Mesendoderm (in vitro differentiated cells): ENCODE data around the gene COLEC11.
A peak's percentile ranks its signal among the peaks of the same experiment; 100 is the strongest.
"Not testable (repeated sequence)": the region's sequence is repeated elsewhere in the genome, so short reads cannot be mapped to it uniquely, and the experiment has no call there.

Experiments used
- DNase-seq: peaks from one replicate; pipeline ENCODE4 v3.0.0; 2013
- H2AK5ac ChIP-seq: 2 replicates; pipeline ENCODE4 v1.6.1; 2013; ENCODE audit warnings: low read length, inconsistent platforms
- H2BK120ac ChIP-seq: 2 replicates; pipeline ENCODE4 v1.6.1; 2013; ENCODE audit warnings: low read depth, mild to moderate bottlenecking, low read length, moderate library complexity, mixed read lengths
- H2BK15ac ChIP-seq: replicated peaks from 2 replicates; pipeline ENCODE4 v1.6.1; 2013; ENCODE audit warnings: low read depth, mild to moderate bottlenecking, moderate library complexity
- H2BK5ac ChIP-seq: 2 replicates; pipeline ENCODE4 v1.6.1; 2013; ENCODE audit warnings: low read length, inconsistent platforms
- H3K18ac ChIP-seq: 2 replicates; pipeline ENCODE4 v1.6.1; 2013; ENCODE audit warnings: mild to moderate bottlenecking, low read length, mixed read lengths
- H3K23ac ChIP-seq: one replicate; pipeline ENCODE4 v1.6.1; 2013; ENCODE audit warnings: low read length
- H3K27ac ChIP-seq: 2 replicates; pipeline ENCODE4 v1.5.1; 2013; ENCODE audit warnings: low read depth, mild to moderate bottlenecking, inconsistent platforms, low read length, moderate library complexity
- H3K27me3 ChIP-seq: 2 replicates; pipeline ENCODE4 v1.6.1; 2013; ENCODE audit warnings: low read length, control low read depth, mild to moderate bottlenecking, inconsistent platforms; ENCODE audit not compliant: insufficient read depth, poor library complexity
- H3K36me3 ChIP-seq: 2 replicates; pipeline ENCODE4 v1.6.1; 2013; ENCODE audit warnings: low read length, inconsistent platforms; ENCODE audit not compliant: control insufficient read depth, insufficient read depth
- H3K4ac ChIP-seq: one replicate; pipeline ENCODE4 v1.6.1; 2013; ENCODE audit warnings: low read depth, mild to moderate bottlenecking, low read length, moderate library complexity
- H3K4me1 ChIP-seq: 2 replicates; pipeline ENCODE4 v1.6.1; 2013; ENCODE audit warnings: low read depth, low read length, inconsistent platforms; ENCODE audit not compliant: control insufficient read depth
- H3K4me2 ChIP-seq: 2 replicates; pipeline ENCODE4 v1.6.1; 2013; ENCODE audit warnings: low read length
- H3K4me3 ChIP-seq: 2 replicates; pipeline ENCODE4 v1.5.1; 2013; ENCODE audit warnings: mild to moderate bottlenecking, low read length
- H3K56ac ChIP-seq: one replicate; pipeline ENCODE4 v1.6.1; 2013; ENCODE audit warnings: low read length
- H3K79me1 ChIP-seq: 2 replicates; pipeline ENCODE4 v1.6.1; 2013; ENCODE audit warnings: low read length, inconsistent platforms
- H3K79me2 ChIP-seq: 2 replicates; pipeline ENCODE4 v1.6.1; 2013; ENCODE audit warnings: mild to moderate bottlenecking, low read length; ENCODE audit not compliant: control insufficient read depth, insufficient read depth
- H3K9ac ChIP-seq: 2 replicates; pipeline ENCODE4 v1.6.1; 2013; ENCODE audit warnings: low read length, inconsistent platforms
- H4K5ac ChIP-seq: one replicate; pipeline ENCODE4 v1.6.1; 2013; ENCODE audit warnings: low read length
- H4K8ac ChIP-seq: one replicate; pipeline ENCODE4 v1.6.1; 2013; ENCODE audit warnings: low read depth, mild to moderate bottlenecking, control low read depth, low read length, moderate library complexity
- WGBS: extraction: QIAGEN DNeasy Blood & Tissue Kit; methylation state at CpG from one replicate; pipeline ENCODE4 v1.1.7; 2013; ENCODE audit warnings: low lambda C conversion rate, missing lambda C conversion rate; ENCODE audit not compliant: insufficient coverage; ENCODE audit errors: extremely low coverage; 5-methylcytosine and 5-hydroxymethylcytosine counted together

COLEC11 gene

DNA sequence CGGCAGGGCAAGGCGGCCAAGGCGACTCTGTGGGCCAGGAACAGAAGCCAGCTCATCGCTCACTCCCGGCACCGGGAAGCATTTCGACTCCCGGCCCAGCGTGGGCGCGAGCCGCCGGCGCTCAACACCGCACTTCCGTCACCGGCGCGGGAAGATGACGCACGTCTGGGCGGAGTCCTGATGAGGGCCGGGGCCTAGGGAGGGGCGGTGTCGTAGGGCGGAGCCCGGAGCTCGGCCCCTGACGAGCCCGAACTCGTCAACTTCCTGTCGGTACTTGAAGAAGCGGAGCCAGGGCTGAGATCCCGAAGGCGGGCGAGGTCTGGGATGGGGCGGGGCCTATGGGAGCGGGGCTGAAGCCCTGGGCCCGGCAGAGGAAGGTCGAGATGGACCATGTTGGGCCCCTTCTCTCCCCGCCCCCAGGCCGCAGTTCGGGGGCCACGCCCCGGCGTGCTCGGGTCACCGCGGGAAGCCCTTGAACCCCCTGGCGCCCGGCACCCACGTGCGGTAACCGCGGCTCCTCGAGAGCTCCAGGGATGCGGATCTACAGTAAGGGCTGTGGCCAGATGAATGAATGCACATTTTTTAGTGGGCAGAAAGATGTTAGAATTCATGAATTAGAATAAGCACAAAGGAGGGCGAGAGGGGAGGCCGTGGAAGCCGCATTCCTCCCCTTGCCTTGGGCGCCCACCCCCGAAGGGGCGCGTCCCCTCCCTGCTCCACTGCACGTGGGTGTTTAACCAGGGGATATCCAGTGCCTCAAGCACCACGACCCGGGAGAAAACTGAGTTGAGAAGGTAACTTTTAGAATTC, 36.5 kb upstream of the COLEC11 start, which contains the start of gene RNASEH1:
RNASEH1 (minus strand) TSS at position 129 of the 810 bp plus-strand sequence; CDS start at position 56, 73 bp downstream.
- Histone ChIP-seq H2BK5ac (no peak within 1 kb of the TSS), H3K18ac (peak within 1 kb of the TSS; percentile 75), H3K4me1 (no peaks in the 10 kb centered on the region), H4K8ac (no peak within 1 kb of the TSS), H2BK120ac (no peak within 1 kb of the TSS), H3K79me2 (peaks cover 21% of the 10 kb centered on the region), H3K4me3 (peak within 1 kb of the TSS; percentile 96), H3K9ac (peak within 1 kb of the TSS; percentile 95), H3K4me2 (peak within 1 kb of the TSS; percentile 71), H3K4ac (peak within 1 kb of the TSS; percentile 92), H3K36me3 (peaks cover 7% of the 10 kb centered on the region), H3K79me1 (peaks cover 12% of the 10 kb centered on the region), H3K56ac (peak within 1 kb of the TSS; percentile 95), H2AK5ac (peak within 1 kb of the TSS; percentile 62), H4K5ac (no peak within 1 kb of the TSS), H3K27ac (peak within 1 kb of the TSS; percentile 89), H3K23ac (no peak within 1 kb of the TSS), H2BK15ac (no peak within 1 kb of the TSS), H3K27me3 (no peaks in the 10 kb centered on the region)
- WGBS = no CpG with 5 or more reads among the region's 67 CpGs
- peak; percentile 100 for DNase-seq

DNA sequence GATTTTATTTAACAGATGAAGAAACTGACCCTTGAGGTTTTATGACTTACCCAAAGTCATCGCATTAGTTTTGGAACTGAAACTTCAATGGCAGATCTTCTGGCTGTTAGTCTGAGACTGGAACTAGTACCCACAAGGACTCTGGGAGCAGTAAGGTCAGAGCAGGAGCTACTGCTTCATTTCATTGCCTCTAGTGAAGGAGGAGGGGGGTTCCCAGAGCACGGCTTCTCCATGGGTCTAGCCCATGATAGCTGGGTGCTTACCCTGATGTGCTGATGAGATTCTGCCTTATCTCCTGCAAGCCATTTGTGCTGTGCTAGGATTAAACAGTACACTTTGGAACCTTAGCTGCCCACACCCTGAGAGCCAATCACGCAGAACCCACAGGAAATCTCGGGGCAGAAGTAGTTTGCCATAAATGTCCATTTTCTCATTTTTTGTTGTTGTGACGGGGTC, 31.4 kb upstream of the COLEC11 start:
- Histone ChIP-seq H3K4me1 (no peaks in the 10 kb centered on the region), H3K56ac (no peak overlapping the region), H4K5ac (no peak overlapping the region), H3K27me3 (no peaks in the 10 kb centered on the region), H3K27ac (no peak overlapping the region), H3K23ac (no peak overlapping the region), H3K36me3 (no peaks in the 10 kb centered on the region), H4K8ac (no peak overlapping the region), H2AK5ac (no peak overlapping the region), H3K9ac (no peak overlapping the region), H3K4me3 (no peak overlapping the region), H3K4ac (no peak overlapping the region), H2BK15ac (no peak overlapping the region), H3K79me1 (peaks cover 2% of the 10 kb centered on the region), H3K4me2 (no peak overlapping the region), H3K79me2 (no peaks in the 10 kb centered on the region), H2BK120ac (no peak overlapping the region), H2BK5ac (no peak overlapping the region), H3K18ac (no peak overlapping the region)
- no CpG with 5 or more reads among the region's 5 CpGs for WGBS
- DNase-seq = no peak

GRCh38 chr2:3565117-3565516, 29.8 kb upstream of the COLEC11 start:
- H2AK5ac ChIP-seq = no peak overlapping the region
- no CpG with 5 or more reads among the region's 6 CpGs for WGBS
- no peak overlapping the region for H3K4ac ChIP-seq
- no peak overlapping the region for H3K9ac ChIP-seq
- H3K27ac ChIP-seq = no peak overlapping the region
- no peak overlapping the region for H4K5ac ChIP-seq
- H3K36me3 ChIP-seq = no peaks in the 10 kb centered on the region
- peaks cover 1% of the 10 kb centered on the region for H3K79me1 ChIP-seq
- no peaks in the 10 kb centered on the region for H3K4me1 ChIP-seq
- H3K27me3 ChIP-seq = no peaks in the 10 kb centered on the region
- no peak overlapping the region for H2BK5ac ChIP-seq
- no peak overlapping the region for H3K18ac ChIP-seq
- H3K56ac ChIP-seq = no peak overlapping the region
- no peak for DNase-seq
- no peak overlapping the region for H3K23ac ChIP-seq
- H2BK120ac ChIP-seq = no peak overlapping the region
- no peak overlapping the region for H3K4me2 ChIP-seq
- no peaks in the 10 kb centered on the region for H3K79me2 ChIP-seq
- H3K4me3 ChIP-seq = no peak overlapping the region
- no peak overlapping the region for H4K8ac ChIP-seq
- H2BK15ac ChIP-seq = no peak overlapping the region

DNA sequence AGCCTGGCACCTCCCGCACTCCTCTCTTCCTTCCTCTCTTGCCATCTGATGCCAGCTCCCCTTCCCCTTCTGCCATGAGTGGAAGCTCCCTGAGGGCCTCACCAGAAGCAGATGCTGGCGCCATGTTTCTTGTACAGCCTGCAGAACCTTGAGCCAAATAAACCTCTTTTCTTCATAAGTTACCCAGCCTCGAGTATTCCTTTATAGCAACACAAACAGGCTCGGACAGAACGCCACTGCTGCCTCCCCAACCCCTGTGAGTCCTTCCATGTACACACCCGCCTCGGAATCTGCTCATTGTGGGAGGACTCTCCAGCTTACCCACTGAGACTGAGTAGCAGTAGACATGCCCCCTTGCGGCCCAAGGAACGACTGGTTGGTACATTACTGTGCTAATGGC, 28.1 kb upstream of the COLEC11 start:
- Histone ChIP-seq H4K5ac (no peak overlapping the region), H3K79me1 (no peaks in the 10 kb centered on the region), H3K4me2 (no peak overlapping the region), H2BK15ac (no peak overlapping the region), H3K79me2 (no peaks in the 10 kb centered on the region), H4K8ac (no peak overlapping the region), H3K56ac (no peak overlapping the region), H3K4me1 (no peaks in the 10 kb centered on the region), H3K27me3 (no peaks in the 10 kb centered on the region), H3K36me3 (no peaks in the 10 kb centered on the region), H2BK120ac (no peak overlapping the region), H3K4ac (no peak overlapping the region), H3K4me3 (no peak overlapping the region), H2BK5ac (no peak overlapping the region), H3K18ac (no peak overlapping the region), H2AK5ac (no peak overlapping the region), H3K27ac (no peak overlapping the region), H3K23ac (no peak overlapping the region), H3K9ac (no peak overlapping the region)
- no peak for DNase-seq
- no CpG with 5 or more reads among the region's 9 CpGs for WGBS

- WGBS = no CpG with 5 or more reads among the region's 23 CpGs
- H2AK5ac ChIP-seq, H3K4me3 ChIP-seq: not testable (repeated sequence)
Observed at GRCh38 chr2:3569656-3570055, 25.3 kb upstream of the COLEC11 start.

More at GRCh38 chr2:3569656-3570055, 25.3 kb upstream of the COLEC11 start:
- not testable (repeated sequence) for H3K23ac ChIP-seq, H2BK120ac ChIP-seq, H4K5ac ChIP-seq, H3K4ac ChIP-seq, H3K27me3 ChIP-seq, H3K27ac ChIP-seq, H2BK5ac ChIP-seq, H3K79me1 ChIP-seq, H3K36me3 ChIP-seq, H3K79me2 ChIP-seq, H2BK15ac ChIP-seq, H3K9ac ChIP-seq, H3K4me1 ChIP-seq, DNase-seq, H3K4me2 ChIP-seq, H4K8ac ChIP-seq, H3K56ac ChIP-seq, H3K18ac ChIP-seq
